Thoracic aorta (tissue), 2 donors: ENCODE results near the gene RPL27A. TPM values are rescaled to one million over a fixed set of nuclear protein-coding genes. Genes with fewer than 3 reads are reported as not detected.
"Not testable (repeated sequence)": the region's sequence is repeated elsewhere in the genome, so short reads cannot be mapped to it uniquely, and the experiment has no call there.

Experiments
- ATAC-seq: fragments of 150-250 bp; one replicate; pipeline ENCODE4 v1.8.0; 2017; ENCODE audit warnings: low read depth; ENCODE audit not compliant: insufficient number of reproducible peaks, low FRiP score
- DNase-seq: peaks from one replicate; pipeline ENCODE4 v3.0.0-alpha.2; 2020; ENCODE audit warnings: low spot score
- H3K27ac ChIP-seq, 2 donors: fragments of 200-600 bp; sonication (generic); 1 replicate in 1 of 2; 2 replicates in 1 of 2; pipeline ENCODE4 v1.5.1; 2016; ENCODE audit warnings: mild to moderate bottlenecking in 2 of 2, moderate library complexity in 2 of 2
- H3K27me3 ChIP-seq: fragments of 200-600 bp; sonication (generic); replicated peaks from 2 replicates; pipeline ENCODE4 v1.6.0; 2016; ENCODE audit warnings: mild to moderate bottlenecking; ENCODE audit not compliant: insufficient read depth
- H3K36me3 ChIP-seq: fragments of 200-600 bp; sonication (generic); one replicate; pipeline ENCODE4 v1.5.1; 2016
- H3K4me1 ChIP-seq, 2 donors: fragments of 200-600 bp; sonication (generic); 1 replicate in 1 of 2; 2 replicates in 1 of 2; pipeline versions ENCODE4 v1.5.1 to v1.6.0; 2016; ENCODE audit warnings: low read depth in 2 of 2, mild to moderate bottlenecking in 1 of 2; ENCODE audit not compliant: control insufficient read depth in 1 of 2
- H3K4me3 ChIP-seq: fragments of 200-600 bp; sonication (generic); 2 replicates; pipeline ENCODE4 v1.5.1; 2016; ENCODE audit warnings: mild to moderate bottlenecking
- H3K9me3 ChIP-seq: fragments of 200-600 bp; sonication (generic); 2 replicates; pipeline ENCODE4 v1.5.1; 2016
- total RNA-seq, 2 donors: library from RNA; depleted of rRNA; stranded (reverse); fragments of >200 nt; gene quantifications; one replicate each; pipeline versions ENCODE4 v1.1.0 to v1.2.3, GENCODE V29; 2016
- TF ChIP-seq, protein P1 (sequence below): fragments of 200-600 bp; sonication (generic); IDR thresholded peaks from one replicate; pipeline ENCODE4 v1.5.1; 2019; ENCODE audit warnings: antibody characterized with exemption

The RPL27A gene
- total RNA-seq, 2 donors from 2014 or later, result 537 to 617 TPM

DNA sequence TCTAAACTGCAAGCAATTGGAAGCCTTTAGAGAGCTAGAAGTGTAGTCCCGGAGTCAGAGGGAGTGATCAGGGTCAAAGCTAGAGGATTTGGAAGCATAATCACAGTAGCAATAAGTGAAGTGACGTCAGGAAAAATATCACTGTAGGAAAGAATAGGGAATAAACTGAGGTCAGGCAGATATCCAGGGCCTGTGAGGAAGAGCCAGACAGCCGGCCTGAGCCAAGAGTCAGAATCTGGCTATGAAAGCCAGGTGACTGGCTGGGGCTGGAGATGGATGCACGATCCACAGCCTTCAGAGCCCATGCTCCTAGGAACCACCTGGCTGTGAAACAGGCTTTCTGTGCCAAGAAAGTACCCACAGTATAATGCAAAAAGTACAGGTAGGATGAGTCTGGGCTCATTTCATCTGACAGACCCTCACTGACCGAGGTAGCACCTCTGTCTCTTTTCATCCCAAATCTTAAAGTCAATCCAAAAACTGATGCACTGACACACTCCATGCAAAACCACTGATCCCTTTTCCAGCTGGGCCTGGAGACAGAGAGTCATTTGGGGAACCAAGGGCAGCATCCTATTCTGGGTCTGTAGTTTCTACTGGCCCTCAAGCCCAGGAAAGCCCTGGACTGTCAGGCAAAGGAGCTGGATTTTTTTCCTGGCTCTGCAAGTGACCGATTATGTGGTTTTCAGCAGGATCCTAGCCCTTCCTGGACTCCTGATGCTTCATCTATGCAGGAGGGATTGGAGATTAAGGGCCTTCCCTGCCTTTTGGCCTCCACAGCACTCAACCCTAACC is 21.4 kb upstream of the RPL27A start:
- no peaks in the 10 kb centered on the region for H3K4me1 ChIP-seq
- no peaks in the 10 kb centered on the region for H3K9me3 ChIP-seq
- TF ChIP-seq, protein P1, sequence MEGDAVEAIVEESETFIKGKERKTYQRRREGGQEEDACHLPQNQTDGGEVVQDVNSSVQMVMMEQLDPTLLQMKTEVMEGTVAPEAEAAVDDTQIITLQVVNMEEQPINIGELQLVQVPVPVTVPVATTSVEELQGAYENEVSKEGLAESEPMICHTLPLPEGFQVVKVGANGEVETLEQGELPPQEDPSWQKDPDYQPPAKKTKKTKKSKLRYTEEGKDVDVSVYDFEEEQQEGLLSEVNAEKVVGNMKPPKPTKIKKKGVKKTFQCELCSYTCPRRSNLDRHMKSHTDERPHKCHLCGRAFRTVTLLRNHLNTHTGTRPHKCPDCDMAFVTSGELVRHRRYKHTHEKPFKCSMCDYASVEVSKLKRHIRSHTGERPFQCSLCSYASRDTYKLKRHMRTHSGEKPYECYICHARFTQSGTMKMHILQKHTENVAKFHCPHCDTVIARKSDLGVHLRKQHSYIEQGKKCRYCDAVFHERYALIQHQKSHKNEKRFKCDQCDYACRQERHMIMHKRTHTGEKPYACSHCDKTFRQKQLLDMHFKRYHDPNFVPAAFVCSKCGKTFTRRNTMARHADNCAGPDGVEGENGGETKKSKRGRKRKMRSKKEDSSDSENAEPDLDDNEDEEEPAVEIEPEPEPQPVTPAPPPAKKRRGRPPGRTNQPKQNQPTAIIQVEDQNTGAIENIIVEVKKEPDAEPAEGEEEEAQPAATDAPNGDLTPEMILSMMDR, result no peak
- ATAC-seq, result no peak
- H3K36me3 ChIP-seq, result no peaks in the 10 kb centered on the region
- no peak overlapping the region for H3K27ac ChIP-seq
- no peak overlapping the region for H3K4me3 ChIP-seq
- H3K27me3 ChIP-seq, result no peaks in the 10 kb centered on the region
- DNase-seq, result no peak

DNA sequence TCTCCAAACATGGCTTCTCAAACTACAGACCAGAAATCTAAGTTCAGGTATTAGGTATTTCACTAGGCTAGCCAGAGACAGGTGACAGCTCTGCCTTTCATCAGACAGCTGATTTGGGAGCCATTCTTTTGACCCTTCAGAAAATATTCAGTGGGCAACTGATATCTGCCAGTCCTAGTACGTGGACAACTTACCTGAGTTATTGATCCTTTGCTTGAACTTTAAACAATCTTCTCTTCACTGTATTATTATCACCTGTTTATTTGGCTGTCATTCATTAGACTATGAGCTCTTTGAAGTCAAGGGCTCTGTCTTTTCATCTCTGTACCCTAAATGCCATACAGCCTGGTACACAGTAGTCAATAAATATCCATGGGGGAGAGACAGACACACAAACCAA is 17.4 kb upstream of the RPL27A start:
- Histone ChIP-seq H3K27me3 (no peaks in the 10 kb centered on the region), H3K9me3 (no peaks in the 10 kb centered on the region), H3K4me1 (no peaks in the 10 kb centered on the region), H3K36me3 (no peaks in the 10 kb centered on the region), H3K4me3 (no peak overlapping the region), H3K27ac (no peak overlapping the region)
- DNase-seq (no peak), ATAC-seq (no peak)
- TF ChIP-seq, protein P1, result no peak

DNA sequence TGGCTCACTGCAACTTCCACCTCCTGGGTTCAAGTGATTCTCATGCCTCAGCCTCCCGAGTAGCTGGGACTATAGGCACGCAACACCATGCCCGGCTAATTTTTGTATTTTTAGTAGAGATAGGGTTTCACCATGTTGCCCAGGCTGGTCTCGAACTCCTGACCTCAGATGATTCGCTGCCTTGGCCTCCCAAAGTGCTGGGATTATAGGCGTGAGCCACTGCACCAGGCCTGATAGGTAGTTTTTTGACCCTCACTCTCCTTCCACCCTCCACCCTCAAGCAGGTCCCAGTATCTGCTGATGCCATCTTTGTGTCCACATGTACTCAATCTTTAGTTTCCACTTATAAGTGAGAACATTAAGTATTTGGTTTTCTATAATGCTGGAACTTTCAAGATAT is 12.5 kb upstream of the RPL27A start:
- not testable (repeated sequence) for H3K27me3 ChIP-seq, DNase-seq, H3K36me3 ChIP-seq, H3K9me3 ChIP-seq, ATAC-seq, H3K27ac ChIP-seq, H3K4me3 ChIP-seq
- H3K4me1 ChIP-seq, result peaks cover 7 to 16% of the 10 kb centered on the region in 2 donors

DNA sequence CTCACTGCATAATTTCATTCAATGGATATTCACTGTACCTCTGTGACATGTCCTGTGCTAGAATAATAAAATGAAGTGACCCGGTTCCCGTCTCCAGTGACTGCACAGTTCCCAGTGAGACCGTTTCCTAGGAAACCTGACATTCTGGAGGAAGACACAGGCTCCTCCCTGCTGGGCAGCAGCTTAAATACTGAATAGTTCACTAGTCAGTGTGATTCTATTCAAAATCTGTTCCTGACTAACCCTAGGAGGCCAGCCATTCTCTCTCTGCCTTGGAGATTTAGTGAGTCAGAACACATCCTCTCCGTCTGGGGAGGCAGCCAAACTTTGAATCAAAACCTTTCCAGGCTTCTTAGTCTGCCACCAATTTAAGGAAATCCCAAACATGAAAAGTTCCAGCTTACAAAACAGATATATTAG is 11.4 kb upstream of the RPL27A start:
- Histone ChIP-seq H3K4me1 (peaks cover 7 to 16% of the 10 kb centered on the region in 2 donors), H3K27ac (peak overlapping the region; percentile 68 to 78), H3K9me3 (no peaks in the 10 kb centered on the region), H3K36me3 (no peaks in the 10 kb centered on the region), H3K4me3 (no peak overlapping the region), H3K27me3 (no peaks in the 10 kb centered on the region)
- DNase-seq, result peak; percentile 37
- TF ChIP-seq, protein P1, result no peak
- peak; percentile 98 for ATAC-seq

DNA sequence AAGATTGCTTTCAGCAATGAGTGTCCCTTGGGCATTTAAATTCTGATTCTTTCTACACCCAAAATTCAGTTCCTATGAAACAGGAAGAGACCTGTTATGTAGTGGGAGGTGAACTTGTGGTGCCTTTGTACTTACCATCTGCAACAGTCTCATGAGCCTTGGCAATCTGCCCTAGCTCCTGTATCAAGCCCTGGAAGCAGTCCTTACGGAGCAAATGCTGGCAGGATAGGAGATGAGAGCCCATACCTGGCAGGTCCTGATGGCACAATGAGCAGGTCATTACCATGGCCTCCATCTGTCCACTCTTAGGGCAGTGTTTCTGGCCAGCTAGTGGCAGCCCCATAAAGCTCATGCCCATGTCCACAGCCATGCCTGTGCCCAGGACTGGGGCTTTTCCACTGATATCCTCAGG is 10.9 kb upstream of the RPL27A start:
- Histone ChIP-seq H3K36me3 (no peaks in the 10 kb centered on the region), H3K4me3 (no peak overlapping the region), H3K27ac (peak overlapping the region; percentile 66 to 78), H3K4me1 (peaks cover 7 to 16% of the 10 kb centered on the region in 2 donors), H3K9me3 (no peaks in the 10 kb centered on the region), H3K27me3 (no peaks in the 10 kb centered on the region)
- TF ChIP-seq, protein P1, result no peak
- peak; percentile 28 for DNase-seq
- no peak for ATAC-seq
